Measurements from ENCODE around the gene SERPINF2. TPM values are rescaled to one million over a fixed set of nuclear protein-coding genes. Genes with fewer than 3 reads are reported as not detected.

Gene SERPINF2
- total and polyA plus RNA-seq, 2 donors from 2014 or later = 30.6 to 209 TPM

- intact Hi-C loops (cut with DNase I) = no loop called here
- Histone ChIP-seq H3K4me1 (ENCODE audit: control insufficient read depth in 2 of 3, insufficient read depth in 2 of 3, low read depth in 1 of 3, low read length in 3 of 3) (peaks cover 3 to 31% (median 27%) of the 10 kb centered on the region in 3 donors), H3K27me3 (ENCODE audit: control insufficient read depth, insufficient read depth, low read length) (no peaks in the 10 kb centered on the region), H3K9ac (ENCODE audit: low read length in 3 of 3) (peak overlapping the region in 2 of 3 donors; percentile 76 to 81), H3K9me3 (ENCODE audit: control insufficient read depth in 2 of 3, insufficient read depth in 1 of 3, low read length in 3 of 3) (no peaks in the 10 kb centered on the region), H3K27ac (ENCODE audit: low read depth in 2 of 2, low read length in 2 of 2) (peak overlapping the region; percentile 95 to 99), H3K4me3 (ENCODE audit: low read length in 3 of 3) (peak overlapping the region; percentile 26 to 96 (median 66)), H3K36me3 (ENCODE audit: control insufficient read depth in 2 of 3, insufficient read depth in 3 of 3, low read length in 3 of 3) (peaks cover 0 to 23% (median 15%) of the 10 kb centered on the region in 3 donors)
- TF ChIP-seq CTCF (IDR thresholded peaks at IDR 0.05; ENCODE audit: borderline replicate concordance, extremely low read depth, insufficient read depth) = no peak
- FAIRE-seq (no peak), DNase-seq (no peak)
Observed at GRCh38 chr17:1713160-1713877, 29.4 kb upstream of the SERPINF2 start.

- peak; percentile 55 for TF ChIP-seq CTCF (IDR thresholded peaks at IDR 0.05; ENCODE audit: borderline replicate concordance, extremely low read depth, insufficient read depth)
- Histone ChIP-seq H3K27ac (ENCODE audit: low read depth in 2 of 2, low read length in 2 of 2) (peak overlapping the region; percentile 95 to 99), H3K27me3 (ENCODE audit: control insufficient read depth, insufficient read depth, low read length) (no peaks in the 10 kb centered on the region), H3K9me3 (ENCODE audit: control insufficient read depth in 2 of 3, insufficient read depth in 1 of 3, low read length in 3 of 3) (no peaks in the 10 kb centered on the region), H3K4me1 (ENCODE audit: control insufficient read depth in 2 of 3, insufficient read depth in 2 of 3, low read depth in 1 of 3, low read length in 3 of 3) (peaks cover 3 to 33% (median 30%) of the 10 kb centered on the region in 3 donors), H3K9ac (ENCODE audit: low read length in 3 of 3) (peak overlapping the region in 2 of 3 donors; percentile 76 to 81), H3K4me3 (ENCODE audit: low read length in 3 of 3) (peak overlapping the region; percentile 26 to 96 (median 66)), H3K36me3 (ENCODE audit: control insufficient read depth in 2 of 3, insufficient read depth in 3 of 3, low read length in 3 of 3) (peaks cover 0 to 23% (median 15%) of the 10 kb centered on the region in 3 donors)
- DNase-seq (peak in 4 of 5 donors; percentile 76 to 85 (median 80)), FAIRE-seq (no peak)
- intact Hi-C loops (cut with DNase I) = no loop called here
Observed at GRCh38 chr17:1713878-1714426, 28.7 kb upstream of the SERPINF2 start.

GRCh38 chr17:1714427-1714979 is 28.2 kb upstream of the SERPINF2 start:
- Histone ChIP-seq H3K4me1 (ENCODE audit: control insufficient read depth in 2 of 3, insufficient read depth in 2 of 3, low read depth in 1 of 3, low read length in 3 of 3) (peaks cover 3 to 33% (median 30%) of the 10 kb centered on the region in 3 donors), H3K36me3 (ENCODE audit: control insufficient read depth in 2 of 3, insufficient read depth in 3 of 3, low read length in 3 of 3) (peaks cover 0 to 23% (median 15%) of the 10 kb centered on the region in 3 donors), H3K4me3 (ENCODE audit: low read length in 3 of 3) (peak overlapping the region; percentile 62 to 96 (median 84)), H3K27ac (ENCODE audit: low read depth in 2 of 2, low read length in 2 of 2) (peak overlapping the region; percentile 99), H3K9ac (ENCODE audit: low read length in 3 of 3) (peak overlapping the region; percentile 39 to 91 (median 76)), H3K9me3 (ENCODE audit: control insufficient read depth in 2 of 3, insufficient read depth in 1 of 3, low read length in 3 of 3) (no peaks in the 10 kb centered on the region), H3K27me3 (ENCODE audit: control insufficient read depth, insufficient read depth, low read length) (no peaks in the 10 kb centered on the region)
- FAIRE-seq (no peak), DNase-seq (peak; percentile 94 to 99 (median 96))
- intact Hi-C loops (cut with DNase I) = no loop called here
- TF ChIP-seq CTCF (IDR thresholded peaks at IDR 0.05; ENCODE audit: borderline replicate concordance, extremely low read depth, insufficient read depth) = no peak

Data from kidney (tissue), 14 donors.